ENCODE results near the gene TTLL5. TPM values are rescaled to one million over a fixed set of nuclear protein-coding genes. Genes with fewer than 3 reads are reported as not detected.

Gene TTLL5
- total and polyA plus RNA-seq, 2 of the 4 experiments (the other 2 are of a cell fraction) = 11.9 to 16.7 TPM

DNA sequence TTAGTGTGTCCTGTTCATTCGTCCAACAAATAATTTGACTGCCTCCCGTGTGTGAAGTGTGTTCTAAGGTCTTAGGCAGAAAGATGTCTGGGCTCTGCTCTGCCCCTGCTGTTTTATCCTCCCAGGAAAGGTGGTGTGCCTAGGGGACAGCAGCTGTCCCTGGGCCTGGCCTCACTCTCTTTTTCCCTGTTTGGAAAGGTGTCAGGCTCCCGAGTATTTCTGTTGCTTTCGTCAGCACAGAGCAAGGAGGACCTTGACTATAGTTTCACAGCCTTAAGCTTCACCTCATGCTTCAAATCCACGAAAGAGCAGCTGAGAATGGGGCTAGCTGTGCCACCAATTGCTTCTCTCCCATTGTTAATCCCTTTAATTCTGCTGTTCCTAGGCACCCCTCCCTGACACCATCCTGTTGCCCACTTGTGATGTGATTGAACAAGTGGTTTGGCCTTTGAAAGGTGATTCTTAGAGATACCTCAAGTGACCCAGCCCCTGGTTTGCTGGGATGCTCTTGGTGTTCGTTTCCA is 266.6 kb downstream of the TTLL5 start:
- TF ChIP-seq MAZ (IDR thresholded peaks at IDR 0.05; ENCODE audit: borderline replicate concordance, low read depth, low read length) = no peak
- no peak for TF ChIP-seq RCOR1 (IDR thresholded peaks at IDR 0.05; ENCODE audit: insufficient replicate concordance, low read length)
- TF ChIP-seq CHD1 (IDR thresholded peaks at IDR 0.05; ENCODE audit: low read depth, low read length) = no peak
- TF ChIP-seq POLR2A (IDR thresholded peaks at IDR 0.05; ENCODE audit: low read depth, low read length) = no peak
- TF ChIP-seq, protein P1, sequence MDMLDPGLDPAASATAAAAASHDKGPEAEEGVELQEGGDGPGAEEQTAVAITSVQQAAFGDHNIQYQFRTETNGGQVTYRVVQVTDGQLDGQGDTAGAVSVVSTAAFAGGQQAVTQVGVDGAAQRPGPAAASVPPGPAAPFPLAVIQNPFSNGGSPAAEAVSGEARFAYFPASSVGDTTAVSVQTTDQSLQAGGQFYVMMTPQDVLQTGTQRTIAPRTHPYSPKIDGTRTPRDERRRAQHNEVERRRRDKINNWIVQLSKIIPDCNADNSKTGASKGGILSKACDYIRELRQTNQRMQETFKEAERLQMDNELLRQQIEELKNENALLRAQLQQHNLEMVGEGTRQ (IDR thresholded peaks at IDR 0.05; ENCODE audit: low read depth, low read length) = no peak
- TF ChIP-seq RFX5 (IDR thresholded peaks at IDR 0.05; ENCODE audit: low read depth, low read length) = no peak
- TF ChIP-seq RAD21 (IDR thresholded peaks at IDR 0.05; ENCODE audit: low read length) = no peak
- no peak for TF ChIP-seq BHLHE40 (IDR thresholded peaks at IDR 0.05; ENCODE audit: low read depth, low read length)
- no TSS peak for BruUV-seq (replicated peaks)
- Histone ChIP-seq H3K36me3 (ENCODE audit: control insufficient read depth, insufficient read depth, low read length) (no peaks in the 10 kb centered on the region), H3K9ac (ENCODE audit: low read depth, low read length) (no peak overlapping the region), H2BK15ac (ENCODE audit: low read depth, low read length) (no peak overlapping the region), H2AK9ac (replicated peaks; ENCODE audit: low read depth, low read length, poor library complexity) (no peak overlapping the region), H3K56ac (ENCODE audit: extremely low read depth, insufficient read depth, low read length) (no peak overlapping the region), H4K5ac (ENCODE audit: low read depth, low read length) (no peak overlapping the region), H3K9me3 (ENCODE audit: control insufficient read depth, insufficient read depth, low read length) (no peaks in the 10 kb centered on the region), H4K20me1 (ENCODE audit: insufficient read depth, low read length) (no peaks in the 10 kb centered on the region), H3K4ac (ENCODE audit: low read depth, low read length) (no peak overlapping the region), H2AFZ (replicated peaks; ENCODE audit: low read length, poor library complexity) (no peak overlapping the region), H3K14ac (replicated peaks; ENCODE audit: low read depth, low read length) (no peak overlapping the region), H4K8ac (ENCODE audit: low read depth in 2 of 2, low read length in 2 of 2) (no peak overlapping the region), H3K27me3 (ENCODE audit: control insufficient read depth, insufficient read depth, low read length) (no peaks in the 10 kb centered on the region), H3K4me2 (ENCODE audit: low read depth, low read length) (no peak overlapping the region), H2BK120ac (ENCODE audit: low read depth, low read length) (no peak overlapping the region), H3K4me3 (ENCODE audit: insufficient read depth, low read depth, low read length) (no peak overlapping the region), H2BK20ac (ENCODE audit: low read depth, low read length) (no peak overlapping the region), H4K91ac (ENCODE audit: insufficient read depth, low read depth, low read length) (no peak overlapping the region), H3K18ac (ENCODE audit: low read depth, low read length) (no peak overlapping the region), H3K27ac (ENCODE audit: insufficient read depth, low read length) (no peak overlapping the region), H3K79me1 (ENCODE audit: low read depth in 1 of 2, low read length in 2 of 2) (no peaks in the 10 kb centered on the region), H3K23ac (ENCODE audit: low read depth, low read length) (no peak overlapping the region), H3K4me1 (ENCODE audit: control insufficient read depth, insufficient read depth, low read length) (peaks cover 2% of the 10 kb centered on the region; the same call in 1 of the 2 replicates), H2BK5ac (ENCODE audit: low read depth, low read length, poor library complexity, severe bottlenecking) (no peak overlapping the region), H3K9me1 (ENCODE audit: insufficient read depth, low read length) (no peaks in the 10 kb centered on the region; the same call in 1 of the 2 replicates), H2AK5ac (ENCODE audit: low read depth, low read length) (no peak overlapping the region)
- in situ Hi-C loops (cut with MboI; ENCODE audit: low sequenced_read_pairs) = no loop called here
- WGBS, 2 experiments (ENCODE audit: extremely low coverage in 2 of 2, insufficient read length in 1 of 2) = 80% methylated on average over 3 of the region's 6 CpGs; no CpG with 5 or more reads in 1 of the 2 experiments
- DNase-seq (no peak), ATAC-seq (ENCODE audit: low read depth) (no peak)
- POLR2A ChIA-PET (ENCODE audit: unreplicated experiment) = no interaction called here
- CTCF ChIA-PET = no interaction called here
- dilution Hi-C loops (cut with HindIII; ENCODE audit: low sequenced_read_pairs, unreplicated experiment) = no loop called here
- intact Hi-C loops (cut with micrococcal nuclease) = no loop called here
